Endothelial cell of umbilical vein (primary cell): ENCODE data around the gene SPRY1. TPM values are rescaled to one million over a fixed set of nuclear protein-coding genes. Genes with fewer than 3 reads are reported as not detected.

Source experiments
- BruUV-seq: library from RNA; stranded (reverse); fragments of 400-500 nt; replicated peaks from 2 replicates; lab custom pipeline; 2021; lab: Mats Ljungman, UMichigan
- CTCF ChIA-PET: fragments of 300-600, 350-600 bp; sonication (Branson Sonifier 250); formaldehyde crosslinking; loops from one replicate; lab custom pipeline; 2021; ENCODE audit warnings: antibody characterized with exemption, inconsistent platforms; lab: Charles Lee
- POLR2A ChIA-PET: fragments of 300-600, 350-600 bp; sonication (Branson Sonifier 250); formaldehyde crosslinking; loops from one replicate; lab custom pipeline; 2021; ENCODE audit warnings: antibody characterized with exemption, inconsistent platforms; lab: Charles Lee
- DNase-seq: peaks from one replicate; pipeline ENCODE4 v3.0.0-alpha.2; 2011; ENCODE audit warnings: low read depth, low spot score
- FAIRE-seq: peaks from 2 replicates; lab custom pipeline; 2011; peaks lifted over from hg19 to GRCh38; lab: Jason Lieb, UNC
- H2AFZ ChIP-seq: 2 replicates; pipeline ENCODE4 v1.6.0; 2012; ENCODE audit warnings: low read depth, low read length, control low read depth, inconsistent platforms
- H3K27ac ChIP-seq: 2 replicates; pipeline ENCODE4 v1.5.1; 2011; ENCODE audit warnings: low read depth, mild to moderate bottlenecking, control low read depth, low read length, moderate library complexity; ENCODE audit not compliant: insufficient read depth
- H3K27me3 ChIP-seq, 2 experiments: 2 replicates each; pipeline versions ENCODE4 v1.6.0 to v1.6.1; 2011; ENCODE audit warnings: low read length in 2 of 2, mixed read lengths in 1 of 2; ENCODE audit not compliant: control insufficient read depth in 2 of 2, insufficient read depth in 2 of 2
- H3K36me3 ChIP-seq, 2 experiments: 2 replicates in 1 of 2; 3 replicates in 1 of 2; pipeline ENCODE4 v1.5.1; 2011; ENCODE audit warnings: low read length in 2 of 2, mild to moderate bottlenecking in 1 of 2, moderate library complexity in 1 of 2; ENCODE audit not compliant: control insufficient read depth in 2 of 2, insufficient read depth in 2 of 2; ENCODE audit errors: extremely low read depth in 1 of 2
- H3K4me1 ChIP-seq: 3 replicates; pipeline ENCODE4 v1.5.1; 2011; ENCODE audit warnings: mild to moderate bottlenecking, low read length; ENCODE audit not compliant: control insufficient read depth, insufficient read depth; ENCODE audit errors: extremely low read depth
- H3K4me2 ChIP-seq: 2 replicates; pipeline ENCODE4 v1.6.1; 2011; ENCODE audit warnings: low read length, control low read depth, mixed read lengths; ENCODE audit not compliant: insufficient read depth
- H3K4me3 ChIP-seq, 3 experiments: fragments of 200-600 bp in 1 of 3; sonication (generic), shearing (Covaris generic) in 1 of 3; replicated peaks in 1 of 3; 2 replicates each; pipeline ENCODE4 v1.5.1; 2011 to 2016; ENCODE audit warnings: control low read depth in 3 of 3, low read length in 3 of 3, mild to moderate bottlenecking in 2 of 3, inconsistent platforms in 1 of 3, low read depth in 1 of 3, moderate library complexity in 1 of 3; ENCODE audit not compliant: insufficient read depth in 1 of 3
- H3K79me2 ChIP-seq: 2 replicates; pipeline ENCODE4 v1.6.0; 2012; ENCODE audit warnings: low read length, inconsistent platforms; ENCODE audit not compliant: control insufficient read depth, insufficient read depth
- H3K9ac ChIP-seq: replicated peaks from 2 replicates; pipeline ENCODE3; 2011; ENCODE audit warnings: low read length, control low read depth; ENCODE audit not compliant: insufficient read depth; ENCODE audit errors: extremely low read depth
- H3K9me1 ChIP-seq: replicated peaks from 3 replicates; pipeline ENCODE4 v1.6.0; 2011; ENCODE audit warnings: mild to moderate bottlenecking, low read length; ENCODE audit not compliant: control insufficient read depth, insufficient read depth; ENCODE audit errors: extremely low read depth
- H3K9me3 ChIP-seq: replicated peaks from 2 replicates; pipeline ENCODE4 v1.5.1; 2012; ENCODE audit warnings: low read length, inconsistent platforms; ENCODE audit not compliant: control insufficient read depth, insufficient read depth
- H4K20me1 ChIP-seq: replicated peaks from 2 replicates; pipeline ENCODE3; 2011; ENCODE audit warnings: mild to moderate bottlenecking, low read length; ENCODE audit not compliant: control insufficient read depth, insufficient read depth; ENCODE audit errors: extremely low read depth
- CTCF ChIP-seq, 2 donors: IDR thresholded peaks; 1 replicate in 1 of 2; 2 replicates in 1 of 2; pipeline ENCODE4 v1.5.1; 2011; ENCODE audit warnings: low read length in 2 of 2, mild to moderate bottlenecking in 2 of 2, moderate library complexity in 2 of 2, control low read depth in 1 of 2, inconsistent platforms in 1 of 2, low read depth in 1 of 2; ENCODE audit not compliant: insufficient read depth in 1 of 2; ENCODE audit errors: extremely low read depth in 1 of 2
- EZH2 ChIP-seq: IDR thresholded peaks from 2 replicates; pipeline ENCODE4 v1.6.1; 2012; ENCODE audit warnings: borderline replicate concordance, low read depth, mild to moderate bottlenecking, moderate library complexity, low read length, inconsistent platforms; ENCODE audit not compliant: severe bottlenecking
- MYC ChIP-seq: IDR thresholded peaks from one replicate; pipeline ENCODE4 v1.6.1; 2011; ENCODE audit warnings: mild to moderate bottlenecking, low read depth, low read length
- dilution Hi-C: fragments of 300-500 bp; cut with MboI; formaldehyde crosslinking; loops from one replicate; pipeline ENCODE4 v1.15.0; 2019; ENCODE audit warnings: low sequenced_read_pairs; ENCODE audit not compliant: extremely low pct_ligation_motif_present
- intact Hi-C: fragments of 100-400 bp; cut with micrococcal nuclease; formaldehyde crosslinking; loops from one replicate; pipeline ENCODE4 v1.10.0; 2022
- polyA plus RNA-seq, 4 experiments: library from polyadenylated mRNA; depleted of rRNA in 3 of 4; stranded (reverse) in 3 of 4; unstranded in 1 of 4; fragments of >200 nt; gene quantifications; 2 replicates each; pipeline versions ENCODE4 v1.2.1 to v1.2.3, GENCODE V29; 2011 to 2012; ENCODE audit warnings: missing spikeins in 1 of 4
- total RNA-seq: library from RNA; stranded (reverse); gene quantifications from 2 replicates; pipeline ENCODE4 v1.2.3, GENCODE V29; 2021

The SPRY1 gene
- total and polyA plus RNA-seq, 2 donors (not counting 3 experiments of a cell fraction or from before 2014, with no cell fraction given), result 14.1 to 43.7 TPM

GRCh38 chr4:123453061-123453680 is 56.6 kb downstream of the SPRY1 start:
- no peak overlapping the region for H3K9ac ChIP-seq
- BruUV-seq, result no TSS peak
- H4K20me1 ChIP-seq, result no peaks in the 10 kb centered on the region
- H3K4me3 ChIP-seq, result no peak overlapping the region
- H3K4me1 ChIP-seq, result peaks cover 21% of the 10 kb centered on the region
- no peak for FAIRE-seq
- TF ChIP-seq MYC, result no peak
- TF ChIP-seq EZH2, result no peak
- TF ChIP-seq CTCF (IDR thresholded peaks at IDR 0.05; ENCODE audit: extremely low read depth in 1 of 2, insufficient read depth in 1 of 2, low read depth in 1 of 2, low read length in 2 of 2), result no peak
- intact Hi-C loops (no loop called here), dilution Hi-C loops (no loop called here)
- no peaks in the 10 kb centered on the region for H3K36me3 ChIP-seq
- no peak overlapping the region for H3K4me2 ChIP-seq
- no peak overlapping the region for H3K27ac ChIP-seq
- no peaks in the 10 kb centered on the region for H3K9me1 ChIP-seq
- H2AFZ ChIP-seq, result no peak overlapping the region
- DNase-seq, result no peak
- no peaks in the 10 kb centered on the region for H3K79me2 ChIP-seq
- POLR2A ChIA-PET, result interaction anchor here (0.6 kb wide), 1 partner anchor 190 kb away, joined by 3 read pairs; no protein-coding TSS in a partner anchor
- no peaks in the 10 kb centered on the region for H3K9me3 ChIP-seq
- CTCF ChIA-PET, result interaction anchor here (1.1 to 1.4 kb wide), 3 partner anchors 9 to 324 kb away, joined by 3 to 4 read pairs (median 4); no protein-coding TSS in a partner anchor
- no peaks in the 10 kb centered on the region for H3K27me3 ChIP-seq
